IPS-18c (cell line): ENCODE data around the gene TPI1.

Experiments
- H3K4me3 ChIP-seq: 2 replicates; pipeline ENCODE4 v1.7.0; 2013; ENCODE audit warnings: low read depth, mild to moderate bottlenecking, low read length, moderate library complexity; ENCODE audit not compliant: insufficient read depth
- H3K9me3 ChIP-seq: one replicate; pipeline ENCODE4 v1.6.1; 2013; ENCODE audit warnings: mild to moderate bottlenecking, low read length, moderate library complexity; ENCODE audit not compliant: control insufficient read depth, insufficient read depth

The TPI1 gene

GRCh38 chr12:6839482-6840201 is 27.7 kb upstream of the TPI1 start:
- no peak overlapping the region for H3K4me3 ChIP-seq

GRCh38 chr12:6840330-6840729 is 27.0 kb upstream of the TPI1 start:
- Histone ChIP-seq H3K4me3 (no peak overlapping the region), H3K9me3 (no peaks in the 10 kb centered on the region)

More at GRCh38 chr12:6839482-6840201, 27.7 kb upstream of the TPI1 start:
- no peaks in the 10 kb centered on the region for H3K9me3 ChIP-seq

DNA sequence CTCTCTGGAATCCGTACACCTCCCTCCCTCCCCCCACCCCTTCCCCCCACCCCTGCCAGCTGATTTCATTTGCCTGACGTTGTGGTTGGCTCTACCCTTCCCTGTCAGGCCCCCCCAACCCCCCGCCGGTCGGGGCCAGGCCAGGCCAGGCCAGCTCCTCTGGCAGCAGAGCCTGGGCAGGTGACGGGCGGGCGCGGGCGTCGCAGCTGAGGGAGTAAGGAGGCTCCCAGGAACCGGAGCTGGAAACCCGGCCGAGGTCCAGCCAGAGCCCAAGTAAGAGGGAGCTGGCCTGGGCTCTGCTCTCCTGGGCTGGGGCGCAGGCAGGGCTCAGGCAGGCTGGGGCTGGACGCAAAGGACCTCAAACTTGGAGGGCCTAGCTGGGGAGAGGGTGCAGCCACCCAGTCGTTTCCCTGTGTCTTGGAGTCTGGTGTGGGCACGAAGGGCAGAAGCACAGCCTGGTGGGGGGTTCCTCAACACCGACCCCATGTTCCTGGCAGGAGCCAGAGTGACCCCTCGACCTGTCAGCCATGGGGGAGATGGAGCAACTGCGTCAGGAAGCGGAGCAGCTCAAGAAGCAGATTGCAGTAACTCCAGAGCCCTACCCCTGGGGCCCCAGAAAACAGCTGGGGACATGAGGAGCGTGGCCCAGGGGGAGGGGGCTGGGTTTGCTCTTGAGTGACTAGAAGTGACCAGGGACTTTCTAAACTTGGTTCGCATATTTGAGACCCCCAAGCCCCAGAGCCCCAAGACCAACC is 26.4 kb upstream of the TPI1 start, which contains the start of gene GNB3:
TSS of gene GNB3 (plus strand) at position 165 of the 755 bp plus-strand sequence. CDS start at position 528, 363 bp downstream.
- H3K9me3 ChIP-seq, result no peaks in the 10 kb centered on the region
- no peak within 1 kb of the TSS for H3K4me3 ChIP-seq

GRCh38 chr12:6842075-6842474 is 25.3 kb upstream of the TPI1 start:
- Histone ChIP-seq H3K9me3 (no peaks in the 10 kb centered on the region), H3K4me3 (no peak overlapping the region)

DNA sequence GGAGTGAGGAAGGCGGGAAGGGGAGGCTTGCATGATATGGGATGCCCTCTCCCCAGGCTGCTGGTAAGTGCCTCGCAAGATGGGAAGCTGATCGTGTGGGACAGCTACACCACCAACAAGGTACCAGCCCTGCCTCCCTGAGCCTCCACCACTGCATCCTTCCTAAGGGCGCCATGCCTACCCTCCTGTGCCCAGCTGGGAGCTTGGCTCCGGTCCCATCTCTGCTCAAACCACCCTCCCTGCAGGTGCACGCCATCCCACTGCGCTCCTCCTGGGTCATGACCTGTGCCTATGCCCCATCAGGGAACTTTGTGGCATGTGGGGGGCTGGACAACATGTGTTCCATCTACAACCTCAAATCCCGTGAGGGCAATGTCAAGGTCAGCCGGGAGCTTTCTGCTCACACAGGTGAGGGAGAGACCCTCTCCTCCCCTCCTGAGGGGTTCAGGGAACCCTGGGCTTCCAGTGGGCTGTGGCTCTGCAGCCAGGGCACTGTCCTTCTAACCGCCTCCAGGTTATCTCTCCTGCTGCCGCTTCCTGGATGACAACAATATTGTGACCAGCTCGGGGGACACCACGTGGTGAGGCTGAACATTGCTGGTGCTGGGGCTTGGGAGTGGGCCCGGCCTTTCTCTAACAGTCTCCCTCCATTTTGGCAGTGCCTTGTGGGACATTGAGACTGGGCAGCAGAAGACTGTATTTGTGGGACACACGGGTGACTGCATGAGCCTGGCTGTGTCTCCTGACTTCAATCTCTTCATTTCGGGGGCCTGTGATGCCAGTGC is 24.0 kb upstream of the TPI1 start:
- H3K4me3 ChIP-seq, result no peak overlapping the region
- H3K9me3 ChIP-seq, result no peaks in the 10 kb centered on the region

GRCh38 chr12:6845395-6845794 is 21.9 kb upstream of the TPI1 start:
- no peaks in the 10 kb centered on the region for H3K9me3 ChIP-seq
- no peak overlapping the region for H3K4me3 ChIP-seq

DNA sequence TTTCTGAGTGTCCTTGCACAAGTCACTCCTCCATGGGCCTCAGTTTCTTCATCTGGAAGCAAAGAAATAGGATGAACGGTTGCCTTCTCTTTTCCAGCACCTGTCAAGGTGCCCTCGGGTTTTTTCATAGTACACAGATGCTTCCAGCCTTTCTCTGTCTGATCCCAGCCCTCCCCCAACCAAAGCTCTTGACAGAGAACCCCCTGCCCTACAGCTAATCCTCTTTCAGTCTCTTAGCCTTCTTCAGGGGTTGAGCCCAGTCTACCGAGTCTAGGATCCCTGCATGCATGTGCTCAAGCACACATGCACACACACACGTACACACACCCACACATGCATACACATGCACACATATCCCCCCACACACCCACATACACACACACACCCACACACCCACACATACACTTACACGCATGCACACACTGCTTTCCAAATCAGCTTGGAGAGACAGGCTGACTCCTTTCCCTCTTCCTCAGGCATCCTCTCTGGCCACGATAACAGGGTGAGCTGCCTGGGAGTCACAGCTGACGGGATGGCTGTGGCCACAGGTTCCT is 20.9 kb upstream of the TPI1 start:
- H3K9me3 ChIP-seq, result no peaks in the 10 kb centered on the region
- no peak overlapping the region for H3K4me3 ChIP-seq

DNA sequence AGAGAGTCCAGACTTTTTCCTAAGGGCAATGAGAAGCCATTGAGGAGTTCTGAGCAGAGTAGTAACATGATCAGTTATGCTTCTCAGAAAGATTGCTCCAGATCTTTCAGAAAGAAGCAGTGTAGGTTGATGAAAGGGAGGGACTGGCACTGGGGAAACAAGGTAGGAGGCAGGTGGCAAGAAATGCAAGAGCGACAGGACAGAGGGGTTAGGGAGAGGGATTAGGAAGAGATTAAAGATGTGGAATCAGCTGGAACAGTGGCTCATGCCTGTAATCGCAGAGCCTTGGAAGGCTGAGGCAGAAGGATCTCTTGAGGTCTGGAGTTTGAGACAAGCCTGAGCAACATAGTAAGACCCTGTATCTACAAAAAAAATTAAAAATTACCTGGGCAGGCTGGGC is 19.7 kb upstream of the TPI1 start:
- no peak overlapping the region for H3K4me3 ChIP-seq

DNA sequence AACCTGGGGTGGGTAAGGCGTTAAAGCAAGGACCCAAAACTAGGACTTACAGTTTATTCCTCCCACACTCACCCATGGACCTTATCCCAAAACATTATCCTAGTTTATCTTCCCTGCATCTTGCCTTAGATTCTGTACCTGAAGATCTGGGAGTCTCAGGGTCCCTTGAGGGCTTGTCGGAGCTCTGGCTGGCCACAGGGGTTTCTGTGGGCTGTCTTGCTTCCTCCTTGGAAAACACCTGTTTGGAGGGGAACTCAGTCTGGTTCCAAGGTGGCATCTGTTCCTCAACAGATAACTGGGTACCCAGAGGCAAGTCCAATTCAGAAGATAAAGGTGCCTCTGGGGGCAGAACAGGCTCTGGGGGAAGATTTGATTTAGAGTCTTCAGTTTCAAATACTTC is 17.9 kb upstream of the TPI1 start:
- H3K9me3 ChIP-seq, result no peaks in the 10 kb centered on the region
- no peak overlapping the region for H3K4me3 ChIP-seq

More for the DNA sequence above, 19.7 kb upstream of the TPI1 start:
- H3K9me3 ChIP-seq, result no peaks in the 10 kb centered on the region

GRCh38 chr12:6849976-6850560 is 17.3 kb upstream of the TPI1 start:
- Histone ChIP-seq H3K9me3 (no peaks in the 10 kb centered on the region), H3K4me3 (peak overlapping the region; percentile 79)

DNA sequence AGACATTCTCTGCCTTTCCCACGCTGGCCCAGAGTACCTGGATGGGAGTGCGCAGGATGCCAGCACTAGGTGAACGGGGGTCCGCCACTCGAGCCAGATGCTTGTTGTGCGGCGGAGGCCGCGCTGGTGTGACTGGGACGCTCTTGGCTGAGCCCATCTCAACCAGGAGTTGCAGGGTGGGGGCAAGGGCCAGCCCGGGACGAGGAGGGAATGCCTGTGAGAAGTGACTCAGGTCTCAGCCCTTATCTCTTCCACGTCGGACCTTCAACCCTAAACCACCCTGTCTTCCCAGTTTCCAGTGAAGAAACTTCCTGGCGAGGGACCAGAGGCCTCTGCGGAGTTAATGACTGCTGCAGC is 16.6 kb upstream of the TPI1 start:
- Histone ChIP-seq H3K9me3 (no peaks in the 10 kb centered on the region), H3K4me3 (peak overlapping the region; percentile 79)

- H3K4me3 ChIP-seq, result peak within 1 kb of the TSS; percentile 79
- no peaks in the 10 kb centered on the region for H3K9me3 ChIP-seq
Measured at GRCh38 chr12:6851153-6851920, 16.0 kb upstream of the TPI1 start, which contains the start of gene CDCA3. CDCA3 (minus strand) TSS chr12:6851286; CDS start chr12:6850952, 334 bp downstream.

- H3K4me3 ChIP-seq, result peak within 1 kb of the TSS; percentile 79
- no peaks in the 10 kb centered on the region for H3K9me3 ChIP-seq
Measured at GRCh38 chr12:6851921-6852650, 15.2 kb upstream of the TPI1 start, which contains the start of gene USP5. USP5 (plus strand) TSS chr12:6852150; CDS start chr12:6852180, 30 bp downstream.

- peak overlapping the region; percentile 79 for H3K4me3 ChIP-seq
- no peaks in the 10 kb centered on the region for H3K9me3 ChIP-seq
Measured at GRCh38 chr12:6852651-6853354, 14.5 kb upstream of the TPI1 start.

DNA sequence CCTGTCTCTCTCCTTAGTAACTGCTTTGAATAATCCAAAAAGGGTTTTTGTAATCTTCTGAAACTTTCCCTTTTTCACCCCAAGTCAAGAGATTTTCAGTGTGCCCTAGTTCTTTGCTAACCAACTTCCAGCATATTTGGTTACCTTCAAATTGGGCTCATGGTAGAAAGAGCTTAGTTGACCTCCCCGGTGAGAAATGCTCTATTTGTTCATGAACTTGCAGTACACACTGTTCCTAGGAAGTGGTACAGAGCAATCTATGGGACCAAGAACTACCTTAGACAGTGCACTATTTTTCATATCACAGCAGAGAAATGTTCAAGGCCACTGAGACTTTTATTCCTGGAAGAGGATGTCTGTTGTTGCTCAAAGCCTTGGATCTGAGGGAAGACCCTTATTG is 13.7 kb upstream of the TPI1 start:
- Histone ChIP-seq H3K4me3 (no peak overlapping the region), H3K9me3 (no peaks in the 10 kb centered on the region)
